SK-N-SH (cell line): ENCODE data around the gene ANGPTL1.

ENCODE experiments used
- CTCF ChIP-seq: fragments of 200-600 bp; sonication (generic); IDR thresholded peaks from 2 replicates; pipeline ENCODE4 v1.6.1; 2017; ENCODE audit warnings: antibody characterized with exemption, mild to moderate bottlenecking, moderate library complexity
- EP300 ChIP-seq, 2 experiments: IDR thresholded peaks; 2 replicates each; pipeline versions ENCODE4 v1.4.0 to v1.6.1; 2012; ENCODE audit warnings: borderline replicate concordance in 1 of 2, low read depth in 1 of 2, low read length in 1 of 2
- JUND ChIP-seq: IDR thresholded peaks from 2 replicates; pipeline ENCODE4 v1.4.0; 2012
- POLR2AphosphoS5 ChIP-seq: IDR thresholded peaks from 2 replicates; pipeline ENCODE4 v1.6.1; 2012; ENCODE audit warnings: low read depth, low read length
- RAD21 ChIP-seq: IDR thresholded peaks from 2 replicates; pipeline ENCODE4 v1.6.1; 2012; ENCODE audit warnings: mild to moderate bottlenecking, low read length
- REST ChIP-seq: IDR thresholded peaks from 2 replicates; pipeline ENCODE4 v1.6.1; 2012; ENCODE audit warnings: mild to moderate bottlenecking, low read depth, low read length, moderate library complexity
- TAF1 ChIP-seq: IDR thresholded peaks from 2 replicates; pipeline ENCODE4 v1.6.1; 2012; ENCODE audit warnings: low read depth, mild to moderate bottlenecking, low read length, moderate library complexity, borderline replicate concordance
- USF2 ChIP-seq: fragments of 150-350 bp; IDR thresholded peaks from 2 replicates; pipeline ENCODE4 v1.6.1; 2017; ENCODE audit warnings: antibody characterized with exemption, low read length, low read depth, borderline replicate concordance

GRCh38 chr1:178886551-178886950 is 15.7 kb upstream of the ANGPTL1 start:
- TF ChIP-seq CTCF: no peak
- no peak for TF ChIP-seq POLR2AphosphoS5
- no peak for TF ChIP-seq TAF1
- no peak for TF ChIP-seq USF2
- TF ChIP-seq RAD21: no peak
- no peak for TF ChIP-seq EP300 (IDR thresholded peaks at IDR 0.05; ENCODE audit: borderline replicate concordance in 1 of 2, low read depth in 1 of 2, low read length in 1 of 2)
- no peak for TF ChIP-seq JUND
- TF ChIP-seq REST: no peak
